HG02571 (cell line): ENCODE data around the gene GPC5.

Source experiments
- ATAC-seq: cut with Tn5 transposase; IDR thresholded peaks from one replicate; pipeline ENCODE4 v1.9.1; 2021; ENCODE audit warnings: mild to moderate bottlenecking, moderate library complexity; ENCODE audit not compliant: unreplicated experiment

GPC5 gene

DNA sequence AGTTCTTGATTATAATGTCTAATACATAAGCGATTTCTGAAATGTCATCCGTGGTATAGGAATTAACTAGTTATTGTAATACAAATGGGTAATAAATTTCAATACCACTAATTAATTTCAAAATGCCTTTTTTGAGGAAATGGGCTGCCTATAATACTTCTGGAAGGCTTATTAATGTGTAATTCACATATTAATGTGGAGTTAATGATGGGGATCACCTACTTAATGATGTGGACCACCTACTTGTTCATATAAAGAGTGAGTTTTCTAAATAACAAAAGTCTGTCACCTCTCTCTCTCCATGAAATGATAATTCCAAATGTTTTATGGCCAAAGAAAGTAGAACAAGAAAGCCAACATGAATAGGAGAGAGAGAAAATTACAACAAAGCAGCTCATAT lies 914.4 kb downstream of the GPC5 start:
- ATAC-seq: no peak

DNA sequence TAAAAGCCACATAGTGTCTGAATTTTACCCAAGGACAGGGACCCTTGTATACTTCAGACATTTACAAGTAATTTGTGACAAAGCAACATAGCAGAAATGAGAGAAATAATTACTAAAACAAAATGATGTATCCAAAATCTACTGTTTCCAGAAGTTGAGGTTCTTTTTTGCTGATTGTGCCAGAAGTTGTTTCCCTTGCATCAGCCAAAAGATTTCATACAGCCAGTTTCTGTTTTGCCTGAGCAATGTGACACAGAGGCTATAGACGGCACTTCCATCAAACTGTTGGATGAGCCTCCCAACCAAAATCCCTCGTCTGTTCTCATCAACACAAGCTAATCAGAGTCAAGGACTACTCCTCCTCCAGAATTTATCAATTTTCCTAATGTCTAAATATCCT lies 915.0 kb downstream of the GPC5 start:
- ATAC-seq: no peak

DNA sequence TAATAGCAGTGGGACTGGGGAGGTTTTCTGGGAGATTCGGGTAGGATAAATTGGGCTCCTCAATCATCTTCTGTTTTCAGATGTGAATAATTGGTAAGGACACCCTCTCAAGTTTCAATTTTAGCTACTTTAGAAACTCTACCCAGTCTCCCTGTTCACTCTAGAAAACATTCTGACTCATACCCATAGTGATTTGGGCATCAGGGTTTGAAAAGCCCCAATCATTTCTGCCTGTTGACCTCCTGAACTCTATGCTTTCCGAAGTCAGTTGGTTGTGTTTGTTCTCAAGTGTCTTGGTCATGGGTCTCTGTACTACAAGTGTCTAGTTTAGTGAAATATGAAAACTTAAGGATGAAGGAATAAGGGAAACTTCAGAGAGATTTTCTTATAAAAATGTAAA lies 916.8 kb downstream of the GPC5 start:
- ATAC-seq: no peak

DNA sequence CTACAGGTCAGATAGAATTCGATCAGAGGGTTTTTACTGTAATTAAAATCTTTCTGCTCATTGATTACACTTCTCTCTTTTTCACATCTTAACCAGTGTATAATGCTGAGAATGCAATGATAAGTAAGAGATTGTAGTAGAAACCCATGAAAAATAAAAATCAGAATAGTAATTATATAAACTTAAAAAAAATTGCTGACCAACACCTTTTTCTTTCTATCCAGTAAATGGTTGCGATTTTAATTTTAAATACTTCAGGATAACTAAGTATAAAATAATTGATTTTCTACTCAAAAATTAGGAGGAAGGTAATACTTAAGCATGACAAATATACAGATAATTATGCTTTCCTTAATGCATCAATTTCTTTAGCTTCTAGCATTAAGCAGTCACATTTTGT lies 917.6 kb downstream of the GPC5 start:
- no peak for ATAC-seq

DNA sequence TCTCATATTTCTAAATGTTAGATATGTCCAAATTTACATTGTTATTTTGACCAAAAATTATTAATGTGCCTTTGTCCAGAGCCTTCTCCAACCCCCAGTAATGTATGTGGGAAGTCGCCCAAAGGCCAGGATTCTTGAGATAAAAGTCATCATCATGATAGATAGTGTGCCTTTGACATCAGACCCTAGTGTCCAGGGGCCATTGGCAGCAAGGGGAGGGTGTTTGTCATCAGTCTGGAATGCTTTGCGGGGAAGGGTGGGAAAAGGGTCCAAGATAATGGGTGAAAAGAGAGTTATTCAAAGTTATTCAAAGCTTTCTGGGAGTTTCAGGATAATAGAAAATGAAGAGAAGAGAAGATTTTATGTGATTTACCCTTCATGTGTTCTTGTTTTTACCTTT lies 918.6 kb downstream of the GPC5 start:
- no peak for ATAC-seq

DNA sequence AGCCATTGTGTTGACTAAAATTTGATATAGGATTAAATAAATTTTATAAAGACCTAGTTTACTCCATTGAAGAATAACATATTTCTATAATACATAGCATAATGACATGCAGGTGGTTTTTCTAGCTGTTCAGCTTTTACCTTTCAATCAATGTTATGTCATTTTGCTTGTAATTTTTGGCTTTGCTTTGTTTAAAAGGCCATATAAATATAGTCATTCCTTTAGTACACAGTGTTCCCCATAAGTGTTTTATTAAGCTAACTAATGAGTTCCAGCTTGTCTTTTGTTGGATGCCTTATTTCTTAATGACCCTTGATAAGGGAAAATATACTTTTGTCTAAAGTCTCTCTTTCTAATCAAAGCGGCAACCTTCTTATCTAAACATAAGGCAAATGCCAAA lies 921.9 kb downstream of the GPC5 start:
- ATAC-seq: no peak

DNA sequence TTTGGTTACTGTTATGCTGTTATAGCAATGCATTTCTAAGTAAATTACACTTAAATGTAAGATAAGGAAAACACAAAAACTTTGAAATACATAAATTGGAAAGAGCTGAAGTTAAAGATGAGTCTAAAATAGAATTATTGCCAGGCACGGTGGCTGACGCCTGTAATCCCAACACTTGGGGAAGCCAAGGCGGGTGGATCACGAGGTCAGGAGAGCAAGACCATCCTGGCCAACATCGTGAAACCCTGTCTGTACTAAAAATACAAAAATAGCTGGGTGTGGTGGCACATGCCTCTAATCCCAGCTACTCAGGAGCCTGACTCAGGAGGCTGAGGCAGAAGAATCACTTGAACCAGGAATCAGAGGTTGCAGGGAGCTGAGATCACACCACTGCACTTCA lies 922.8 kb downstream of the GPC5 start:
- no peak for ATAC-seq

DNA sequence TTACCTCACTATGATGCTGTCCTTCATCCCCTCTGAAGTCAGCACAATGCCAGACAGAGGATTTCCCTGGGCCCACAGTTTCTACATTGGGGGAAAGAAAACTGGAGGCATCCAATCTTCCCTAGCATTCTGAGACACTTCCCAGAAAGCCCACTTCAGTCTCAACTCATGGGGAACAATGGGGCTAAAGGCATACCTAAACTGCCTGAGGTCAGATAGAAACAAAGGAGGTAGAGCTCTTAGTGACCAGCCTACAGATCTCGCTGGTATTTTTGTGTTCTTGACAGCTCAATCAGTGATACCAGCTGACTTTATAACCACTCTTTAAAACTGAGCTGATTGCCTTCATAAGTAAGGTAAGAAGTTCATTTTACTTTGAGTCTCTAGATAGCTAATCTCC lies 947.2 kb downstream of the GPC5 start:
- no peak for ATAC-seq

DNA sequence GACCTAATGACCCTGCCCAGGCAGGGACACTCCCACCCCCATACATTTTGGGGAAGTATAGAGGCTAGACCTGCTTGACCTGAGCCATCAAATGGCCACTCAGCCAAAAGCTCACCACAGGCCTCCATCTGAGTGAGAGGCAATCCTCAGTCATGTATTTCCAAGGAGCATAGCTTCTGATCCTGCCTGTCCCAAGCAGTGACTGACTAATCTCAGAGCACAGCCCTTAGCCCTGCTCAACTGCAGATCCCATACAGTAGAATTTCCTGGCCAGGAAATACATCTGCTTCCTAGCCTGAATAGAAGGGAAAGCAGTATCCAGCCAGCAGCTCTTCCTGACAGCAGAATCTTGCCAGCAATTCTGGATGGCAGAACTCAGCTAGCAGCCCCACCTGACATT lies 947.6 kb downstream of the GPC5 start:
- ATAC-seq: no peak

DNA sequence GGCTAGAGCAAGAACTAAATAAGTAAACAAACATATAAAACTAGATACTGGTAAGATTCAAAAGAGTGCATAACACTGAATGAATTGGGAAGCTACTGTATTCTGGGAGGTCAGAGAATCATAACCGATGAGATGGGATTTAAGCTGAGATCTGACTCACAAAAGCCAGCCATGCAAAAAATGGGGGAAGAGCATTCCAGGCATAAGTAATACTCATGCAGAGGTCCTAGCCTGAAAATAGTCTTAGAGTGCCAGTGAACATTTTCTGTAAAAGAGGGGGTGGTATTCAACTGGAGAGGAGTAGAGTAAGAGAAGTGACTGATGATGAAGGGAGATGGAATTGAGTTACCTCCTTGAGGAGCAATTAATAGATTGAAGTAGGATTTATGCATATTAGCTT lies 956.2 kb downstream of the GPC5 start:
- ATAC-seq: no peak

DNA sequence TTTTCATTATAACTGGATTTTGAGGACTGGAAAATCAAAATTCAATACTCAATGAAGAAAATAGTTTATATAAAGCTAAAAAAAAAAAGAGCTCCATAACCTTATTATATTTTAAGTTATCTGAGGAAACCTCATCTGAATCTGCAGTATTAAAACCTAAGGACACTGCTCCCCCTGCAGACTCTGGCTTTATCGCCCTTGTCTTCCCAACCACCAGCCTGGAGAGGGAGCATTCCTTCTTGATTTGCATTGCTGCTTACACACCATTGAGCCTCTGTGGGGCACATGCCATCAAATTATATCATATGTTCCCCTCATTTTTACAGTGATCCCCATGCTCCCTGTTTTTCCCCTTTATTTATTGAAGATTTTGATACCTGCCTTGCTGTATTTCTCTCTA lies 956.8 kb downstream of the GPC5 start:
- ATAC-seq: no peak

DNA sequence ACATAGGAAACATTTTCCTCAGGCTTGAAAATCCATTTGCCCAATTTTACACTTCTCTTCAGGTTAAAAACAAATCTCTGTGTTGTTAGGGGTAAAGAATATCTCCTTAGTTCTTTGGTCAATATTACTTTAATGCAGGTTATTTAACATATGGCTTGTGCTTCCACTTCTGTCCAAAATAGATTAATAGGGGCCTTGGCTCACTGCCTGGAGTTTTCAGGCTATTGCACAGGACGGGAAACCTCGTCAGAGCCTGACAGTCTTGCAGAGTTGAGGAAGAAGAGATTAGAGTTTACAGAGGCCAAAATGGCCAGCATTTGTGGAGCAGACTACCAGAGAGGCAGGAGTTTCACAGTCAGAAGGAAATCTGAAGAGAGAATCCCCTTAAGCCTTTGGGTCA lies 964.3 kb downstream of the GPC5 start:
- ATAC-seq: no peak

DNA sequence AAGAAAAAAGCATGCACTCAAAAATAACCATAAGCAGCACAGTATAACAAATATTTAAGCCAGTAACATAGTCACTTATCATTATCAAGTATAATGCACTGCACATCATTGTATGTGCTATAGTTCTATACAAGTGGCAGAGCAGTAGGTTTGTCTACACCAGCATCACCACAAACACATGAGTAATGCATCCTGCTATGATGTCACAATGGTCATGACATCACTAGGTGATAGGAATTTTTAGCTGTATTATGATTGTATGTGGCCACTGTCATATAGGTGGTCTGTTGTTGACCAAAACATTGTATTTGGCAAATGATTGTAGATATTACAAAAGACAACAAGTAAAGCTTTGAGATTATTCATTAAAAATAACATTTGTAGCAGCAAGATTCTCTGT lies 967.5 kb downstream of the GPC5 start:
- ATAC-seq: no peak

DNA sequence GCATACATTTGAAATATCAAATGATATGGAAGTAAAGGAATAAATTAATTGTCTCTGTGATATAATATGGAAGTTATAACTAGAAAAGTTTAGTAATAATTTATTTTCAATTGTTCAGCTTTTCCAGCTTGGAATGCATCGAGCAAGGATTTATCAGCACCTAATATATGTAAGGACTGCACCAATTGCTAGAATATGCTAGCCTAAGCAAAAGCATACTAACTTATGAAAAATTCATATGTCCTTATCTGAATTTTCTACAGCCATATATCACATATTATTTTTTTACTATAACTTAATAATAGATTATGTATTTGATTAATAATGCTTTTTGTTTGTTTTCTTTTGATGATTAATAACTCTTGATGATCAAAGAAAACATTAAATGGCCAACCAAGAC lies 979.0 kb downstream of the GPC5 start:
- ATAC-seq: no peak

DNA sequence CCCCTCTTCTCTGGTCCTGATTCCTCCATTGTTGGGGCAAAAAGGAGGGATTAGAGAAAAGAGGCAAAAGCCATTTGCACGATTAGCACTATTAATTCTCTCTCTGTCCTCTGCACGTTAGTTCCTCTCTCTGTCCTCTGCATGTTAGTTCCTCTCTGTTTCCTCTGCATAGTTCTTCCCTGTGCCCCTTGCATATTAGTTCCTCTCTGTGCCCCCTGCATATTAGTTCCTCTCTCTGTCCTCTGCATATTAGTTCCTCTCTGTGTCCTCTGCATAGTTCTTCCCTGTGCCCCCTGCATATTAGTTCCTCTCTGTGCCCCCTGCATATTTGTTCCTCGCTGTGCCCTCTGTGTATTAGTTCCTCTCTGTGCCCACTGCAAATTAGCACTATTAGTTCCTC lies 981.0 kb downstream of the GPC5 start:
- no peak for ATAC-seq

DNA sequence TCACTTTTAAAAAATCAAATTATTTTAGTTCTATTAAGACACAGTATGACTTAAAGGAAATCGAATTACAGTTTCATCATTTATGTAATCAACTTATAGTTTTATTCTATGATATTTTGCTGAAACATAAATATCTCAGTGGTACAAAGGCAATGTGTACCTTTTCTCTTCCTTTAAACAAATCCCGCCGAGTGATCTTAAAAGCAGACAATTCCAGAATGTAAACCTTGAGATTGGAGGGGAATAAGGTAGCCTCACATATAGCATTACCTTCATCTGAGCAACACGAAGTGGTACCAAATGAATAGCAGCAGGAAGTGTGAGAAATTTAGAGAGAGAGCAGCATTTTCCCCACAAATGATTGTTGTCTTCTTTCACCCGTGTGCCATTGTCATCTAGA lies 986.0 kb downstream of the GPC5 start:
- ATAC-seq: no peak

DNA sequence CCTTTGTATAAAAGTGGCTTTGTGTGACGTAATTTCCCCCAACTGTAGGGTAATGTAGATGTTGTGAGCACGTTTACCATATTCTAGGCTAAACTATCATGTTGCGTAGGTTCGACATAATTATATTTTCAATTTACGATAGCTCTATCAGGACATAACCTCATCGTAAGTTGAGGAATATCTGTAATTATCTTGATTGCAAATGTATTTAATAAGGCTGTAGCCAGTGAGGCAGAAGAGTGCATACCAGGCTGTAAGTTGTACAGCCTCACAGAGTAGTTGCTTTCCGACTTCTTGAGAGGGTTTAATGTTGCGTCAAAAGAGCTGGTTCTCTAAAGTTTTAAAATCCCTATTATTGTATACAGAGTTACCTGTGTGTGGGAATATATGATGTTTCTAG lies 988.8 kb downstream of the GPC5 start:
- no peak for ATAC-seq

DNA sequence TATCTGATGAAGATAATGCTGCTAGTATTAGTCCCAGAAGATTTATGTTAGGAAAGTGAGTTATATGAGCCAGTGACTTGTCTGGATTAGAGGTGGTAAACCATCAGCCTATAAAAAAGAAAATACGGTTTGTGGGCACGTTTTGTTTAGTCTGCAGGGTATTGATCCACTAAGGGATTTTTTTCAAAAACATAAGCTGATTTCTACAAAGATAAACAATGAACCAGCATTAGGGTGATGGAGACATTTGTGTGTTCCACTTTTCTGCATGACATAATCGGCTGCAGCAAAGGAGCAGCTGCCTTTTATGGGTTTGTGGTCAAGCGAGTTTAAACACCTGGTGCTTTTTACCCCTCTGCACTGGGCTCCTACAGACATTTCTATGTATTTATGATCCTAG lies 991.8 kb downstream of the GPC5 start:
- ATAC-seq: no peak

DNA sequence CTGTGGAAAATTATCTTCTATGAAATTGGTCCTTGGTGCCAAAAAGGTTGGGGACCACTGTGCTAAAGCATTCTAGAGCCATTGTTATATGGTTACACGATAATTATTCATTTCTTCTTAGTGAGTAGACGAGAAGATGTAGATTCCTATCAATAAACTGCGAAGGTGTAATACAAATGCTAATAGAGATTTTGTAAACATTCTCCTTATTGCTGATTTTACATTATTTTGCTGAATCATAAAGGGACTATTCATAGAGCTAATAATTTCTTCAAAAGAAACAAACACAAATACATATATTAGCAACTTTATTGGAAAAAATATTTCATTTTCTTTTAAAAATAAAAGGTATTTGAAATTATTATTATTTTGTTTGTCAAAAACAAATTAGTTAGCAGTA lies 1005.2 kb downstream of the GPC5 start:
- no peak for ATAC-seq

DNA sequence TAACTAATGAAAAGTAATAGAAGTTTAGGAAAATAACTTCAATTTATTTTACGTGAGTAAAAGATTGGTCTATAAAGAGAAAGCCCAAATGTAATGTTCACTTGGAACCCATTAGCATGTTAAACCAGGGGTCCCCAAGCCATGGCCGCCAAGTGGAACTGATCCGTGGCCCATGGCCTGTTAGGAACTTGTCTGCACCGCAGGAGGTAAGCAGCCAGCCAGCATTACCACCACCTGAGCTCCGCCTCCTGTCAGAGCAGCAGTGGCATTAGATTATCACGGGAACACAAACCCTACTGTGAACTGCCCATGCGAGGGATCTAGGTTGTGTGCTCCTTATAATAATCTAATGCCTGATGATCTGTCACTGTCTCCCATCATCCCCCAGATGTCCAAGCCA lies 1009.4 kb downstream of the GPC5 start:
- ATAC-seq: no peak

DNA sequence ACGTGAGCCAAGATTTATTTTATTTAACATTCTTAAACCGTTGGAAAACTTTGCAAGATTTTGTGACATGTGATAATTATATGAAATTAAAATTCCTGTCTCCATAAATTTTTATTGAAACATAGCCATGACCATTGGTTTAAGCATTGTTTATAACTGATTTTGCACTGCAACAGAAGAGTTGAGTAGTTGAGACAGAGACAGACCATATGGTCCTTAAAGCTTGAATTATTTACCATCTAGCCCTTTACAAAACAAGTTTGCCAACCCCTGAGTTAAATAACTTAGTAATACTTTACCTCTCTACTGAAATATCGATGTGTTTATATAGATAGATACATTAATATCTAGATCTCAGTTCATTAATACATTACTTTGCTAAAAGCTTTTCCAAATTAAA lies 1014.1 kb downstream of the GPC5 start:
- ATAC-seq: no peak

DNA sequence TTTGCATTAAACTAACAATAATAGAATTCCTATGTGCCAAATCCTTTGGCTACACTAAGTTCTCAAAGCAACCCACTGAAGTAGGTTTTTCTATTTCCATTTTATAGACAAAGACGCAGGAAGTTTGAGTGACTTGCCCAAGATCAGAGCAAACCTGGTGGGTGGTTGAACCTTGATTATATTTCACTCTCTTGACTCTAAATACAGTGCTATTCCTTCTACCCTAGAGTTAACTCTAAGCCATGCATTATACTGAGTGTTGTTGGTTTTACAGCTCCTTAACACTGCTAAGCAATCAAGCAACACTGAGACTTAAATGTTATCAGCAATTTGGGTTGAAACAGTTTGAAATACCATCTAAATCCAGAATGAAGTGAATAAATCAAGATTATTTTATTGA lies 1014.6 kb downstream of the GPC5 start:
- no peak for ATAC-seq

DNA sequence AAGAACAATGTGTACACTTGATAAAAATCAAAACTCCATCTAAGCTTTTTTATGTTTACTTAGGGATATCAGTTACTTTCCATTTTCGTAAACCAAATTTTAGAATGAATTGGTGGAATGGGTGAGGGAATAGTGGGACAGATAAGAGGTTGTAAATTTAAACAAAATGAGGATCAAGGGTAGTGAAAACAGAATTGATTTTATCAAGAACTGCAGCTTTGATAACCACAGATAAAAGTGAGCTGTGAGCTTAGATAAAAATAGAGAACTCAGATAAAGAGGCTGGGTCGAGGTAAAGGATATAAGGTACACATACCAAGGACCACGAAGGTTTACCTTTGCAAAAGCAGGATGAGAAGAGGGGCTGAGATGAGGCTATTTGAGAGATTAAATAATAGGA lies 1015.0 kb downstream of the GPC5 start:
- no peak for ATAC-seq

DNA sequence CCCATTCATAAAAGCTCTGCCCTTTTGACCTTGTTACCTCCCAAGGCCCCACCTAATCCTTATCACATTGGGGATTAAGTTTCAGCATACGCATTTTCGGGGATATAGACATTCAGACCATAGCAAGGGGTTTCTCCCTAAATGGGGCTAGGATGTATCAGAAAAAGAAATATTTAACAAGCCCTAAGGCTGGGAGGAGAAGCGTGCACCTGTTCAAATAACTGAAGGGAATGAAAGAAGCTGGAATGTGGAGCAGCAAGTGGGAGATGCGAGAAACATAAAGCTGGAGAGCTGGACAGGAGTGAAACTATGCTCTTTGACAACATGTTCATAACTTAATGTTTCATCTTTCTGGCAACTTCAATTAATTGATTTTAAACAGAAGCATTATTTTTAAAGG lies 1016.4 kb downstream of the GPC5 start:
- no peak for ATAC-seq
